ENCODE measurements around the gene SUPT4H1.

The SUPT4H1 gene

DNA sequence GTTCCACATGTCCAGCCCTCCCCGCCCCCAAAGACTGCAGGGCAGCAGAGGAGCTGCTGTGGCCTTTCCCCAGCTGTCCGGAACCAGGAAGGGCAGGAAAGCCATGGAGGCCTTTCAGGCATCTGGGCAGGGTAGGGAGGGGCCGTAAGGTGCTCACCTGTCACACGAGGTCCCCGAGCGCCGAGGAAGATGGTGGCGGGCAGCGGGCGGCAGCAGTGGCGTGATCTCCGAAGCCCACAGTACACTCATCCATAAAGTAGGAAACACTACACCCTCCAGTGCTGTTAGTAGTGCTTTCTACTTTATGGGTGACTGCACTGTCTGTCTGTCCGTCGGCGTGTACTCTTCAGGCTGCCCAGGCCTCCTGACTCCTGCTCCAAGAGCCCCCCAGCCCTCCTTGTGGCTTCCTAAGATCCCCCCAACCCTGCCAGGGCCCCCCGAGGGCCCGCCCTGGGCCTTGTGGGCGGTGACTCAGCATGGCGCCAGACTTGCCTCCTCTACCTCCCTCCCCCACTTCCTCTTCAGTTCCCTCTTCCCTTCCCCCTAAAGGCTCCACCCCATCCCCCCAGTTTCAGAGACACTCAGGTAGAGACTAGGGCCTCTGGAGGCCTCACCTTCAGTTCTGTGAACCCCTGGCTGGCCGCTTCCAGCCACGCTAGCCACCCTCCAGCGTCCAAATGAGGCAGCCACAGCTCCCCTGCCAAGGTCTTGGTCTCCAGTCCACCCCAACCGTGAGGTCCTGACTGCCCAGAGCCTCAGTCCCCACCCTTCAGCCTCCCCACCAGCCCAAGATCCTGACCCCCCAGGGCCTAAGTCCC lies 20.8 kb downstream of the SUPT4H1 start:
- DNase-seq (ENCODE audit: extremely low read depth in 1 of 2, low read depth in 1 of 2), result no peak

- DNase-seq (ENCODE audit: extremely low read depth in 1 of 2, low read depth in 1 of 2), result no peak
Observed at GRCh38 chr17:58330538-58330996, 21.4 kb downstream of the SUPT4H1 start.

- no peak for DNase-seq (ENCODE audit: extremely low read depth in 1 of 2, low read depth in 1 of 2)
Observed at GRCh38 chr17:58329810-58330537, 22.0 kb downstream of the SUPT4H1 start.

DNA sequence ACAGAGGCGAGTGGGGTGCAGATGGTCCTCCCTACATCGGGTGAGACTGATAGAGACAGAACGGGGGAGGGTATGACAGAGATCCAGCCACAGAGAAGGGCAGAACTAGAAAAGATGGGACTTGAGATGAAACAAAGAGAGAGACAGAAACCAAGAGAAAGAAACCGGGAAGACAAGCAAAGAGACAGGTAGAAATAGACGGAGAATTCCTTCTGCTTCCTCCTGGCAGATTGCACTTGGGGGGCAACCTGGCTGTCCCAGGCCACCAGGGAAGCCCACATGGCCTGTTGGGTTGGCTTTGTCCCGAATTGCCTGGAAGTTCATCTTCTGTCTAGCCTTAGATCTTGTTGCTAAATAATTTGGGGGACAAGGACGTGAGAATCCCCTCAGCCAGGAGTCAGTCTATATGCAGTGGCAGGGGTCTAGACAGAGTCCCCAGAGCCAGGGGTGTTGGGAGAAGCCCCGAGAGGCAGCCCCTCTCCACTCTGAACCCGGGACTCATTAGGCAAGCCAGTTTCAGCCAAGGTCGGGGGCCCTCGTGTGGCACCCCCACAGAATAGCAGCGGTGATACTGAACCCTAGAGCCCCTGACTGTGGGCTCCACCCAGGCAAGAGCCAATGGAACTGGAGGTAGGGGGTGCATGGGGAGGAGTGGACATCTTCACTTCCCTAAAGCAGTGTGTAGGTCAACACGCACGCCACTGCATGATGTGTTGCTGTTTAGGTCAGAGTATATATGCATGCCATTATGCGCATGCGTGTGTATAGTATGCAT lies 22.8 kb downstream of the SUPT4H1 start:
- DNase-seq (ENCODE audit: extremely low read depth in 1 of 2, low read depth in 1 of 2), result no peak

- no peak for DNase-seq (ENCODE audit: extremely low read depth in 1 of 2, low read depth in 1 of 2)
Observed at GRCh38 chr17:58328195-58329034, 23.6 kb downstream of the SUPT4H1 start, which contains the start of gene TSPOAP1. Gene TSPOAP1, minus strand, starts transcription at chr17:58328795. Its CDS starts 875 bp downstream, at chr17:58327920.

- DNase-seq (ENCODE audit: extremely low read depth in 1 of 2, low read depth in 1 of 2), result no peak
Observed at GRCh38 chr17:58327363-58328194, 24.4 kb downstream of the SUPT4H1 start.

DNA sequence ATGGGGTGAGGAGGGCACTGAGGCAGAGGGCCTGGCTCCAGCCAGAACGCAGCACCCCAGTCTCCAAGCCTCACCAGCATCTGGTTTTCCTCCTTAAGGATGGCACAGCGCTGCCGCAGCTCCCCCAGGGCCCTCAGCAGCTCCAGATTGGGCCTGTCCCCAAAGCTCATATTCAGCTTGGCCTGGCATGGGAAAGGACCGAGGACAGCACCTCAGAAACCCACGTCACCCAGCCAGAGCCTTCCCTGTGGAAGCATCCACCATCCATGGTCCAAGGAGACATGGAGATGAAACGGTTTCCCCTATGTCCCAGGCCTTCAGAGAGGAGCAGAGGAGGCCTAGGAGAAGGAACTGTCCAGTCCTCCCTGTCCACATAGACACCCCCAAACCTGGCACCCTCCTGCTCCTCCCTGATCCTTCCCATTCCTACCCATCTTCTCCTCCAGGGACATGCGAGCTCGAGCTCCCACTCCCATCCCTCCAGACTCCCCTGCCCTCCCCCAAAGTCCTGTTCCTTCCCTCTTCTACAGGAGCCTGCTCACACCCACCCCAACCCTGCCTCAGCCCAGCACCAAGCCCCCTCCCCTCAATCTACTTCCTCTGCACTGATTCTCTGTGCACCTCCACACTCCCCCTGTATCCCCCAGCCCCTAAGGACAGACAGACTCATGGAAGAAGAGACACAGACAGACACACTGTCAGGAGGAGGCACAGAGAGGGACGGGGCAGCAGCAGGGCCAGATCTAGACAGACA lies 25.2 kb downstream of the SUPT4H1 start:
- DNase-seq (ENCODE audit: extremely low read depth in 1 of 2, low read depth in 1 of 2), result no peak

DNA sequence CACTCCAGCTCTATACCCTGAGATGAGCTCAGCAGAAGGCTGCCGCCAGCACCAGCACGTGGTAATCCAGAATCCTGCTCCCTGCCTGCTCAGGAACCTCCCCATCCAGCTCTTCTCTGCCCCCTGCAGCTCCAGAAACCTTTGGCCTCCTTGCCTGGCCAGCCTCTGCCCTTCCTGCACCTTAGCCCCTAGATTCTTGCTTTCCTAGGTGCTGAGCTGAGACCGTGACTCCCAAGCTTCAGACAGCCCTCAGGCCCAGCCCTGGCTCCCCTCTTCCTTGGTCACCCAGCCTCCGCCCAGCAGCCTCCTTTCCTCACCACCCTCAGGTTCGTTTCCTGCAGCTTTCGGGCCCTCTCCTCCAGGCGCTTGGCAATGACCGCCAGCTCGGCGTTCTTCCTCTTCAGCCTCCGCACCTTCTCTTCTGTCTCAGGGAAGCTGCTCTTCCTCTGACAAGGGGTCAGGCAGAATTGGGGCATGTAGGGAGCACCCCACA lies 26.0 kb downstream of the SUPT4H1 start:
- no peak for DNase-seq (ENCODE audit: extremely low read depth in 1 of 2, low read depth in 1 of 2)

DNA sequence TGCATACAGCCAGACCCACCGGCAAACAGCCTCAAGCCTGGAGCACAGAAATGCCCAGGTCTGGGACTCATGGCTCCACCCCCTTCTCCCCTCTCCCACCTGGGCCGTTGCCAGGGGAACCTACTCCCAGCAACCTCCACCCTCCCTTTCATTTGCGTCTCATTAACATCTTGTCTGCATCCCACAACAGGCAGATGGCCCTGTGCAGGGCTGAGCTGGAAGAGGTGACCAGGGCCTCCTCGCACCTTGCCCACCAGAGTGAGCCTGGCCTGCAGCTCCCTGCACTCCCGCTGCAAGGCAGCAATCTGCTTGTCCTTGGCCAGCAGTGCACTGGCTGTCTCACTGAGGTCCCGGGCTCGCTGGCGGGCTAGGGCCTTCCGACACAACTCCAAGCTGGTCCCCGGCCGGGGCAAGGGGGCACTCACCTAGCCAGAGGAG lies 26.7 kb downstream of the SUPT4H1 start:
- no peak for DNase-seq (ENCODE audit: extremely low read depth in 1 of 2, low read depth in 1 of 2)

- DNase-seq (ENCODE audit: extremely low read depth in 1 of 2, low read depth in 1 of 2), result no peak
Observed at GRCh38 chr17:58324409-58325288, 27.4 kb downstream of the SUPT4H1 start.

DNA sequence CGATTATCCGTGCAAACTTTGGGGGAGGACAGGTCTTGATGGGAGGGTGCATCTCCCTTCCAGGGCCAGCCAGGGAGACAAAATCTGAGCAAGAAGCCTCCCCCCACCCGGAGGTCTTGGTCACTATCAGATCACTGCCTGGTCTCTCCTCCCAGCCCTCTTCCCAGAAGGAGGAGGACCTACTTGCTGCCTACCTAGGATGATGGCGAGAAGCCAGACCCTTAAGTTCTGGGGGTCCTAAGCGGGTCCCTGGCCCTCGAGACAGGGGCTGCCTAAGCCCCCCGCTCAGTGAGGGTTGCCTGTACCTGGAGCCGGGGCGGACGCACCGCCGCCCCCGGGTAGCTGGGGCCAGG lies 28.0 kb downstream of the SUPT4H1 start:
- no peak for DNase-seq (ENCODE audit: extremely low read depth in 1 of 2, low read depth in 1 of 2)

DNA sequence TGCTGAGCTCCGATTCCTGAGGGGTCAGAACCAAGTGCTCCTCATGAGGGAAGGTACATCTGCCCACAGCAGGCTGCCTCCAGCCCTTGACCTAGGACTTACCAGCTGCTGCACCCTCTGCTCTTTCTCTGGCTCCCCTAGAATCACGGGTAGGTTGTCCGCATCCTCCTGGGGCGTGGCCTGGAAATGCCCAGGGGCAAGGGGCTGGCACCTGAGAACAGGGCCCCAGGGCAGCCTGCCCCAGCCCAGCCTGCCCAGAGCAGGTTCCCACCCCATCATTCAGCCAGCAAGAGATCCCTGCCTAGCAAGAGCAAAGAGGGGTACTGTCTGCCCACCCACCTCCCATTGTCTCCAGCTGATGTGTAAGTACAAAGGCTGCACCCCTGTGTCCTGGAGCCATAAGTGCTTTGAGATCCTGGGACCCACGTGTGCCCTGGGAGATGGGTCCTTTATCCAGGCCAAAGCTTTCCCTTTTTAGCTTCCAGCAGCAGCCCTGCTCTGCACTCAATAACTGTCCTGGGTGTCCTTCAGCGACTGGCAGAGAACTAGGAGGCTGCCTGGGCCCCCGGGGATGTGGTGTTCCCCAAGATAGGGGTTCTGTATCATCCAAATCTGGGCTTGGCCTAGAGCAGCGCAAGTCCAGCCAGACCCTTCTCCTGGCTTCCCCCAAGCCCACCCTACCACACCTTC lies 28.5 kb downstream of the SUPT4H1 start:
- no peak for DNase-seq (ENCODE audit: extremely low read depth in 1 of 2, low read depth in 1 of 2)

- DNase-seq (ENCODE audit: extremely low read depth in 1 of 2, low read depth in 1 of 2), result no peak
Observed at GRCh38 chr17:58322581-58323185, 29.3 kb downstream of the SUPT4H1 start.

DNA sequence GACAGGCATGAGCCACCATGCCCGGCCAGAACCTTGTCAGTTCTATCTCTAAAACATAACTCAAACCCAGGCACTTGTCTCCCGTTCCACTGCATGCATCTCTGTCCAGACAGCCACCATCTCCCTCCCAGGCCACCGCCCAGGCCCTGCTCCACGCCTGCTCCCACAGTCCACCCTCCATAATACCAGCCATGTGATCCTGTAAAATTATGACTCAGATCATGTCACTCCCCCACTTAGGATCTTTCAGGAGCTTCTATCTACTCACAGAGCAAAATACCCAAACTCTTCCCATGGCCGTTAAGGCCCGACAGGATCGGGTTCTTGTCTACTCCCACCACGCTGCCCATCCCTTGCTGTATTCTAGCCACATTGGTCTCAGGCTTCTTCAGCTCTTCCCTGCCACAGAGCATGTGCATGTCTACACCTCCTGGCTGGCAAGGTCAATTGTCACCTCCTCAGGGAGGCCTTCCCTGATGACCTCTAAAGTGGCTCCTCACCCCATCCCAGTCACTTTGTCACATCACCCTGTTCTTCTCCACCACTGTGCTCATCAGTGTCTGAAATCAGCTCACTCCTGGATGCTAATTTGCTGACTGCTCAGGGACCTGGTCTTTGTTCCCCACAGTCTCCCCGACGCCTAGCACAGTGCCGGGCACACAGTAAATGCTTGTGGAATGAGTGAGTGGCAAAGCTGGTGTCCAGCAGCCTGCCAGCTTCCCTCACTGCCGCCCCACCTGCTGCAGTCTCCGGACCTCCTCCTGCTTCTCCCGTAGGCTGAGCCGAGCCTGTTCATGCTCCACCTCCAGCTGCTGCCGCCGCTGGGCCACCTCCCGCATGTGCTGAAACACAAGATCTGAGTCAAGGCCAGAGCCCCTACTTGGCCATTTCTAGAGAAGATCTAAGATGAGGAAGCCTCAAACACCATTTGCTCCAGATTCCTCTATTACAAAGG lies 30.2 kb downstream of the SUPT4H1 start:
- no peak for DNase-seq (ENCODE audit: extremely low read depth in 1 of 2, low read depth in 1 of 2)

DNA sequence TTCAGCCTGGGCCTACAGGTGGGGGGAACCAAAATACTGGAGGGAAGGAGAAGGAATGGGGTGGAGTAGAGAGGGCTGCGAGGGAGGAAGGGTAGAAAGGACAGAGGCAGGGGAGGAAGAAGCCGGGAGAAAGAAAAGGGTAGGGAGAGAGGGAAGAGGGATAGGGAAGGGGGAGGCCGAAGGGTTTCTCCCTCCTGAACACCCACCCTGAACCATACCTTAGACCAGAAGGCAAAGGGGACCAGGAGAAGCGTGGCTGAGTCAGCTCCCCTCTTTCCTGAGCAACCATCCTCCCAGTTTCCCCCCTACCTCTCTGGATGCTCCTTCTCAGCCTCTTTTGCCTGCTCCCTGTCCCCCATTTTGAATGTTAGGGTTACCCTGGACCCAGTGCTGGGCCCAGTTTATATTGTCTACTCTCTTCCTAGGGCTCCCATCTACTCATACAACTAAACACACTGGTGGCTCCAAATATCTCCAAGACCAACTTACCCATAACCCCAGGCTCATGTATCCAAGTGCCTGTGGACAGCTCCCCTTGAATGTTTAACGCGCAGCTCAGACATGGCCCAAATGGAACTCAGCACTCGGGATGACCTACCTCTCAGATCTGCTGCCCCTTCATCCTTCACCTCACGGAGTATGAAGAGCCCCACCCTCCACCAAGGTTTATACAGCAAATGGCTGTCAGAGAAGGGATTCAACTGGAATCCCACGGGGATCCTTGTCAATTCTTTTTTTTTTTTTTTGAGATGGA lies 31.3 kb downstream of the SUPT4H1 start:
- no peak for DNase-seq (ENCODE audit: extremely low read depth in 1 of 2, low read depth in 1 of 2)

All from activated CD8-positive, alpha-beta memory T cell treated with anti-CD3 and anti-CD28 coated beads for 1 hour (primary cell).